Fibroblast of lung (primary cell): ENCODE measurements around the gene SLC38A8.

Experiments
- CTCF ChIP-seq, 2 donors: IDR thresholded peaks in 1 of 2; conservative IDR thresholded peaks in 1 of 2; 1 replicate in 1 of 2; 2 replicates in 1 of 2; pipeline ENCODE4 v1.5.1; 2011 to 2012; ENCODE audit warnings: low read length in 2 of 2, control low read depth in 1 of 2, inconsistent platforms in 1 of 2, low read depth in 1 of 2, mild to moderate bottlenecking in 1 of 2
- EZH2 ChIP-seq: IDR thresholded peaks from 2 replicates; pipeline ENCODE4 v1.5.1; 2012; ENCODE audit warnings: low read length, control low read depth, mild to moderate bottlenecking; ENCODE audit errors: missing control alignments

GRCh38 chr16:84079664-84080063 lies 37.1 kb upstream of the SLC38A8 start:
- TF ChIP-seq CTCF (conservative IDR thresholded peaks at IDR 0.05 in 1 of 2, IDR thresholded peaks at IDR 0.05 in 1 of 2; ENCODE audit: low read depth in 1 of 2, low read length in 2 of 2) (no peak), EZH2 (no peak)
